ENCODE data around the gene SDK2. TPM values are rescaled to one million over a fixed set of nuclear protein-coding genes. Genes with fewer than 3 reads are reported as not detected.

The SDK2 gene
- total and polyA plus RNA-seq, 7 experiments from 2014 or later: 0.64 to 14.1 (median 8.2) TPM

DNA sequence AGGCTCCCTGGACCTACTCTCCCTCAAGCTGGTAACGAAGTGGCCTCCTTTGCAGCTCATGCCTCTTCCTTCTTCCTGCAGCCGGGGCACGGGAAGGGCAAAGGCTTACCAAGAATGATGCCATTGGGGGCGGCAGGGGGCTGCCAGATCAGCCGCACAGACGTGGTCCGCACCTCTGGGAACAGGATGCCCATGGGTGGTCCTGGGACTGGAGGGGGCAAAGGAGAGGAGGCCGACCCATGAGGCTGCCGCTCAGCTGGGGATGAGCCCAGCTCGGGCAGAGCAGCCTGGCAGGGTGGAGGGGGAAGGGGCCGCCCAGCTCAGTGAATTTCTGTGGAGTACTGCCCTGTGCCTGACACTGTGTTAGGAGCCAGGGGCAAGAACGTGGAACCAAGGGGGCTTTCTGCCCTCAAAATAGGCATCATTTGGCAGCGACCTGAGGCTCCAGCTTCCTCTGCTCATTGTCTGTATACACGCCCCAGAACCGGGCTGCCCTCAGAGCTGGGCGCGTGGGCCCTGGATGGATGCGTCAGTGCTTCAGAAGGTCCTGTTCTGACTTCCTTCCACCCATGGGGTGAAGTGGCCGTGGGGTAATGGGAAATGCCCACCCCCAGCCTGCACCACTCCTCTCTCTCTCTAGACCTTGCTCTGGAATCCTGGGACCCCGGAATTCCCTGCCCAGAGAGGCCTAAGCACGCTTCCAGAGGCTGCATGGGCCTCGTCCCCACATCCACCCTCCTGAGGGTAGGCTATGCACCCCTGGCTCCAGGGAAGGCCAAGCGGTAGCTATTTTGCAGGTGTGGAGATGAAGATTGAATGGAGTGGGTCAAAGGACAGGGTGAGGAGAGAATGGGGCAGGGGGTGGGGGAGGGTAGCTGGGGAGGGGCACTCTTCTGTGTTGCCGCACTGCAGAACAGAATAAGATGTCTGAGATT lies 252.6 kb downstream of the SDK2 start:
- Mint-ChIP-seq H3K36me3 (peaks cover 0 to 25% (median 3%) of the 10 kb centered on the region in 5 donors), H3K4me3 (no peak overlapping the region), H3K9me3 (no peaks in the 10 kb centered on the region), H3K4me1 (no peaks in the 10 kb centered on the region), H3K27me3 (no peaks in the 10 kb centered on the region), H3K27ac (no peak overlapping the region)
- no peak overlapping the region for H3K4me3 ChIP-seq (ENCODE audit: low read length)
- no peak for DNase-seq
- H3K4me1 ChIP-seq (ENCODE audit: control insufficient read depth in 2 of 2, insufficient read depth in 2 of 2, low read length in 2 of 2): no peaks in the 10 kb centered on the region
- no peaks in the 10 kb centered on the region for H3K36me3 ChIP-seq (ENCODE audit: control insufficient read depth in 2 of 3, insufficient read depth in 3 of 3, low read length in 3 of 3)
- intact Hi-C loops (cut with micrococcal nuclease): no loop called here
- ChIA-PET CTCF (no interaction called here), POLR2A (no interaction called here)
- no peak for ATAC-seq
- H3K9me3 ChIP-seq (ENCODE audit: control insufficient read depth in 2 of 3, low read length in 3 of 3): no peaks in the 10 kb centered on the region
- no peaks in the 10 kb centered on the region for H3K27me3 ChIP-seq (ENCODE audit: control insufficient read depth in 2 of 2, insufficient read depth in 2 of 2, low read length in 2 of 2)
- H3K27ac ChIP-seq (ENCODE audit: low read depth, low read length): no peak overlapping the region

DNA sequence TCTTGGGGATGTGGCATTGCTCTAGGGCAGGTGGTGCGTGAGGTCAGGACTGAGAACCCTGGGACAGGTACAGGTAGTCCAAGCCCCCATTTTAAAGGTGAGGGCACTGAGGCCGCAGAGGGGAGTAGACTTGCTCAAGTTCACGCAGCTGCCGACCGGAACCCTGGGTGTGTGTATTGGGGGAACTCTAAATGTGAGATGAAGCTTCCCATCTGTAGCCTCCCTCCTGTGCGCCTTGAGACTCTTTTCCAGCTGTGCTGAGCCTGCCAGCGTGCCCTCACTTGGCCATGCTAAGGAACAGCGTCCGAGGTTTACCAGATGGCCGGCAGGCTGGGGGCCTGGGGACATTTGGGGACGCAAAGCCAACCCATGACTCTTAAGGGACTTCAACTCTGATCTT lies 253.4 kb downstream of the SDK2 start:
- H3K36me3 Mint-ChIP-seq: peaks cover 0 to 24% (median 3%) of the 10 kb centered on the region in 5 donors
- no peak overlapping the region for H3K27ac ChIP-seq (ENCODE audit: low read depth, low read length)
- CTCF ChIA-PET: no interaction called here
- H3K27me3 Mint-ChIP-seq: no peaks in the 10 kb centered on the region
- H3K36me3 ChIP-seq (ENCODE audit: control insufficient read depth in 2 of 3, insufficient read depth in 3 of 3, low read length in 3 of 3): peaks cover 0 to 4% (median 0%) of the 10 kb centered on the region in 3 experiments
- H3K27me3 ChIP-seq (ENCODE audit: control insufficient read depth in 2 of 2, insufficient read depth in 2 of 2, low read length in 2 of 2): no peaks in the 10 kb centered on the region
- no peaks in the 10 kb centered on the region for H3K4me1 Mint-ChIP-seq
- no peak overlapping the region for H3K4me3 Mint-ChIP-seq
- no peak overlapping the region for H3K27ac Mint-ChIP-seq
- no peak for DNase-seq
- no peaks in the 10 kb centered on the region for H3K9me3 ChIP-seq (ENCODE audit: control insufficient read depth in 2 of 3, low read length in 3 of 3)
- H3K9me3 Mint-ChIP-seq: no peaks in the 10 kb centered on the region
- intact Hi-C loops (cut with micrococcal nuclease): no loop called here
- H3K4me1 ChIP-seq (ENCODE audit: control insufficient read depth in 2 of 2, insufficient read depth in 2 of 2, low read length in 2 of 2): no peaks in the 10 kb centered on the region
- H3K4me3 ChIP-seq (ENCODE audit: low read length): no peak overlapping the region
- ATAC-seq: no peak
- POLR2A ChIA-PET: no interaction called here

DNA sequence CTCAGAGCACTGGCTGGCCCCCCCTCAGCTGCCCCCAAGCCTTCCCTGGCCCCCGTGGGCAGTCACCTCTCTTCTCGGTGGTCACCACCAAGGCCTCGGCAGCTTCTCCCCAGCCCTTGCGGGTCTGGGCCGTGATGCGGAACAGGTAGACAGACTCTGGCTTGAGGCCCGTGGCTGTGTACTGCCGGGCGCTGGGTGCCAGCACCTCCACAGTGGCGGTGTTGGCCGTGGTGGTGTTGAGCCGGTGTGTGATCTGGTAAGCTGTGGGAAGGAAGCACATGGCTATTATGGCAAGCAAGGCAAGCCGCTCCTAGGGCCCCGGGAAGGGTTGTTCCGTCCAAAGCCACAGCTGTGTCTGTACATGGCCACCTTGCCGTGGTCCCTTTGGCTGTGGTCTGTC lies 254.0 kb downstream of the SDK2 start:
- H3K4me1 ChIP-seq (ENCODE audit: control insufficient read depth in 2 of 2, insufficient read depth in 2 of 2, low read length in 2 of 2): no peaks in the 10 kb centered on the region
- Mint-ChIP-seq H3K27me3 (no peaks in the 10 kb centered on the region), H3K4me3 (no peak overlapping the region), H3K4me1 (no peaks in the 10 kb centered on the region), H3K9me3 (no peaks in the 10 kb centered on the region), H3K36me3 (peaks cover 0 to 23% (median 4%) of the 10 kb centered on the region in 5 donors), H3K27ac (no peak overlapping the region)
- DNase-seq (no peak), ATAC-seq (no peak)
- ChIA-PET CTCF (no interaction called here), POLR2A (no interaction called here)
- no peak overlapping the region for H3K4me3 ChIP-seq (ENCODE audit: low read length)
- H3K36me3 ChIP-seq (ENCODE audit: control insufficient read depth in 2 of 3, insufficient read depth in 3 of 3, low read length in 3 of 3): peaks cover 0 to 9% (median 0%) of the 10 kb centered on the region in 3 experiments
- H3K27ac ChIP-seq (ENCODE audit: low read depth, low read length): no peak overlapping the region
- intact Hi-C loops (cut with micrococcal nuclease): no loop called here
- no peaks in the 10 kb centered on the region for H3K27me3 ChIP-seq (ENCODE audit: control insufficient read depth in 2 of 2, insufficient read depth in 2 of 2, low read length in 2 of 2)
- H3K9me3 ChIP-seq (ENCODE audit: control insufficient read depth in 2 of 3, low read length in 3 of 3): no peaks in the 10 kb centered on the region

DNA sequence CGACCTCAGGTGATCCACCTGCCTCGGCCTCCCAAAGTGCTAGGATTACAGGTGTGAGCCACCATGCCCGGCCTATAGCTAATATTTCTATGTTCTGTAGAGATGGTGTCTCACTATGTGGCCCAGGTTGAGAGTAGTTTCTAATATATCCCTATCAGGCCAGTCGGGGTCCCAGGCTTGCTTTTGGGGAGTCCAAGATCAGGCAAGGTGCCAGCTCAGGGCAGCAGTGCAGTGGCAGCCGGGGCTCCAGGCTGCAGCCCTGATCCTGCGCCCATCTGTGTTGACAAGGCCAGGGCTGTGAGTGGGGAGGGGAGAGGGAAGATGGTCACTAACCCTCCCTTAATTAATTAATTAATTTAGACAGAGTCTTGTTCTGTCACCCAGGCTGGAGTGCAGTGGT lies 254.8 kb downstream of the SDK2 start:
- ATAC-seq (no peak), DNase-seq (no peak)
- Histone ChIP-seq H3K4me3 (ENCODE audit: low read length) (no peak overlapping the region), H3K36me3 (ENCODE audit: control insufficient read depth in 2 of 3, insufficient read depth in 3 of 3, low read length in 3 of 3) (peaks cover 0 to 12% (median 0%) of the 10 kb centered on the region in 3 experiments), H3K9me3 (ENCODE audit: control insufficient read depth in 2 of 3, low read length in 3 of 3) (no peaks in the 10 kb centered on the region), H3K27me3 (ENCODE audit: control insufficient read depth in 2 of 2, insufficient read depth in 2 of 2, low read length in 2 of 2) (no peaks in the 10 kb centered on the region), H3K4me1 (ENCODE audit: control insufficient read depth in 2 of 2, insufficient read depth in 2 of 2, low read length in 2 of 2) (no peaks in the 10 kb centered on the region), H3K27ac (ENCODE audit: low read depth, low read length) (no peak overlapping the region)
- Mint-ChIP-seq H3K27me3 (no peaks in the 10 kb centered on the region), H3K9me3 (no peaks in the 10 kb centered on the region), H3K4me1 (no peaks in the 10 kb centered on the region), H3K27ac (no peak overlapping the region), H3K36me3 (peaks cover 0 to 25% (median 10%) of the 10 kb centered on the region in 5 donors), H3K4me3 (no peak overlapping the region)
- ChIA-PET POLR2A (no interaction called here), CTCF (no interaction called here)
- intact Hi-C loops (cut with micrococcal nuclease): no loop called here

DNA sequence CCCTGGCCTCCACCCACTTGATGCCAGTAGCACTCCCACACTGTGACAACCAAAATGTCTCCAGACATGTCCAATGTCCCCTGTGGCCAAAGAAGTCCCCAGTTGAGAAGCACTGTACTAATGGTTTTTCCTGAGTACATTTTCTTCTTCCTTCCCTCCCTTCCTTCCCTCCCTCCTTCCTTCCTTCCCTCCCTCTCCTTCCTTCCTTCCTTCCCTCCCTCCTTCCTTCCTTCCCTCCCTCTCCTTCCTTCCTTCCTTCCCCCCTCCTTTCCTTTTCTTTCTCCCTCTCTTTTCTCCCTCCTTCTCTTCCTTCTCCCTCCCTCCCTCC lies 255.7 kb downstream of the SDK2 start:
- H3K4me3 Mint-ChIP-seq: no peak overlapping the region
- ChIA-PET POLR2A (no interaction called here), CTCF (no interaction called here)
- no peak overlapping the region for H3K27ac Mint-ChIP-seq
- no peaks in the 10 kb centered on the region for H3K27me3 Mint-ChIP-seq
- Histone ChIP-seq H3K27me3 (ENCODE audit: control insufficient read depth in 2 of 2, insufficient read depth in 2 of 2, low read length in 2 of 2) (no peaks in the 10 kb centered on the region), H3K9me3 (ENCODE audit: control insufficient read depth in 2 of 3, low read length in 3 of 3) (no peaks in the 10 kb centered on the region), H3K27ac (ENCODE audit: low read depth, low read length) (no peak overlapping the region), H3K4me1 (ENCODE audit: control insufficient read depth in 2 of 2, insufficient read depth in 2 of 2, low read length in 2 of 2) (no peaks in the 10 kb centered on the region), H3K4me3 (ENCODE audit: low read length) (no peak overlapping the region), H3K36me3 (ENCODE audit: control insufficient read depth in 2 of 3, insufficient read depth in 3 of 3, low read length in 3 of 3) (peaks cover 0 to 16% (median 0%) of the 10 kb centered on the region in 3 experiments)
- H3K9me3 Mint-ChIP-seq: no peaks in the 10 kb centered on the region
- DNase-seq (no peak), ATAC-seq (no peak)
- H3K4me1 Mint-ChIP-seq: no peaks in the 10 kb centered on the region
- intact Hi-C loops (cut with micrococcal nuclease): no loop called here
- peaks cover 0 to 23% (median 10%) of the 10 kb centered on the region in 5 donors for H3K36me3 Mint-ChIP-seq

DNA sequence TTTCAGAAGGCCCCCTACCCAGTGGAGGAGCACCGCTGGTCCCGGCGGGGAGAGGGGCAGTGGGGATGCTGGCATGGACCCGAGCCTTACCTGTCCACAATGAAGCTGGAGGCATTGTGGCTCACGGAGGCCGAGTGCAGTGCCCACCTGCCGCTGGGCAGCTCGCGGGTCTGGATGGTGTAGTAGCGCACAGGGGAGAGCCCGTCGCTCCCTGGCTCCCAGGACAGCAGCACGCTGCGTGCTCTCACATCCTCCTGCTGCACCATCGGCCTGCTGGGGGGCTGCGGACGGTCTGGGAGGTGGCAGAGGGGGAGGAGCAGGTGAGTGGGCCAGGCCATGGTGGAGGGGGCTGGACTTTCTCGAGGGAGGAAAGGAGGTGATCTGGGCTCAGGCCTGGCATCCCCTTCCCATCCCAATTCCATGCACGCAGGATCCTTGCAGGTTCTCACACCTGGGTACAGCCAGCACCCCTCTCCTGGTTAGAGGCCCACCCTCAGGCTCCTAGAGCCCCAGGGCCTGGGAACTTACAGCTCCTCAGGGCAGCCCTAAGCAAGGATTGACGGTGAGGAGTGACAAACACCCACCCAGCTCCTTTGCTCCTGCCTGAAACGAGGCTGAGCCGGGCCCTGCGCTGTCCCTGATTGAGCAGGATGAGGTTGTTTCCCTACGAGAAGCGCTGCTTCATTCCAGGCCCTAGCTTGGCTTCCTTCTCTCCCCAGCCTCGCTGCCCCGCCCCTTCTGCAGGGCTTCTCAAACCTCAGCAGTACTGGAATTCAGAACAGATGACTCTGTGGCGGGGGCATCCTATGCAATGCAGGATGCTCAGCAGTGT lies 256.3 kb downstream of the SDK2 start:
- Histone ChIP-seq H3K27ac (ENCODE audit: low read depth, low read length) (no peak overlapping the region), H3K9me3 (ENCODE audit: control insufficient read depth in 2 of 3, low read length in 3 of 3) (no peaks in the 10 kb centered on the region), H3K4me3 (ENCODE audit: low read length) (no peak overlapping the region), H3K36me3 (ENCODE audit: control insufficient read depth in 2 of 3, insufficient read depth in 3 of 3, low read length in 3 of 3) (peaks cover 0 to 16% (median 0%) of the 10 kb centered on the region in 3 experiments), H3K4me1 (ENCODE audit: control insufficient read depth in 2 of 2, insufficient read depth in 2 of 2, low read length in 2 of 2) (no peaks in the 10 kb centered on the region), H3K27me3 (ENCODE audit: control insufficient read depth in 2 of 2, insufficient read depth in 2 of 2, low read length in 2 of 2) (no peaks in the 10 kb centered on the region)
- no peaks in the 10 kb centered on the region for H3K9me3 Mint-ChIP-seq
- CTCF ChIA-PET: interaction anchor here (1.5 kb wide), 1 partner anchor 18 kb away, joined by 4 read pairs; no protein-coding TSS in a partner anchor
- POLR2A ChIA-PET: no interaction called here
- H3K4me3 Mint-ChIP-seq: no peak overlapping the region
- ATAC-seq: no peak
- H3K27ac Mint-ChIP-seq: no peak overlapping the region
- DNase-seq: no peak
- H3K27me3 Mint-ChIP-seq: no peaks in the 10 kb centered on the region
- no peaks in the 10 kb centered on the region for H3K4me1 Mint-ChIP-seq
- peaks cover 0 to 28% (median 10%) of the 10 kb centered on the region in 5 donors for H3K36me3 Mint-ChIP-seq
- intact Hi-C loops (cut with micrococcal nuclease): no loop called here

Data from naive thymus-derived CD4-positive, alpha-beta T cell (primary cell).